Adrenal gland (tissue), 12 donors: ENCODE measurements around the gene LRRC56. TPM values are rescaled to one million over a fixed set of nuclear protein-coding genes. Genes with fewer than 3 reads are reported as not detected.

Experiments used
- DNase-seq, 7 donors: peaks; one replicate each; pipeline ENCODE4 v3.0.0-alpha.2; 2019 to 2020
- H3K27ac ChIP-seq, 5 donors: fragments of 200-600 bp; sonication (generic) in 4 of 5; 1 replicate in 3 of 5; 2 replicates in 2 of 5; pipeline versions ENCODE4 v1.5.1 to v1.8.0; 2016 to 2020; ENCODE audit warnings: mild to moderate bottlenecking in 1 of 5
- H3K27me3 ChIP-seq: fragments of 200-600 bp; 2 replicates; pipeline ENCODE4 v1.8.0; 2021
- H3K36me3 ChIP-seq, 2 donors: fragments of 200-600 bp; replicated peaks in 1 of 2; 1 replicate in 1 of 2; 2 replicates in 1 of 2; pipeline versions ENCODE4 v1.5.1 to v1.8.0; 2018 to 2022
- H3K4me1 ChIP-seq, 2 donors: fragments of 200-600 bp; replicated peaks in 1 of 2; 1 replicate in 1 of 2; 2 replicates in 1 of 2; pipeline versions ENCODE4 v1.5.1 to v1.8.0; 2018 to 2021
- H3K4me3 ChIP-seq, 4 donors: fragments of 200-600 bp; sonication (generic) in 3 of 4; one replicate each; pipeline ENCODE4 v1.5.1; 2016 to 2018
- H3K9me3 ChIP-seq, 3 donors: fragments of 200-600 bp; sonication (generic) in 1 of 3; replicated peaks in 1 of 3; 1 replicate in 2 of 3; 2 replicates in 1 of 3; pipeline versions ENCODE4 v1.5.1 to v1.8.0; 2016 to 2021
- CTCF ChIP-seq, 6 experiments: fragments of 450-650 bp in 4 of 6; fragments of 200-600 bp in 2 of 6; sonication (generic) in 1 of 6; IDR thresholded peaks; 1 replicate in 5 of 6; 2 replicates in 1 of 6; pipeline versions ENCODE4 v1.5.1 to v1.8.0; 2016 to 2021; ENCODE audit warnings: antibody characterized with exemption in 6 of 6, mild to moderate bottlenecking in 2 of 6, moderate library complexity in 1 of 6
- POLR2A ChIP-seq, 2 donors: fragments of 450-650 bp; IDR thresholded peaks; one replicate each; pipeline ENCODE4 v1.6.1; 2017; ENCODE audit warnings: antibody characterized with exemption in 2 of 2, mild to moderate bottlenecking in 2 of 2, moderate library complexity in 1 of 2
- WGBS, 4 donors: extraction: QIAGEN DNeasy Blood & Tissue Kit in 2 of 4; methylation state at CpG; one replicate each; pipeline versions ENCODE4 v1.1.5 to v1.1.7; 2013 to 2017; 5-methylcytosine and 5-hydroxymethylcytosine counted together
- intact Hi-C, 2 donors: fragments of 100-400 bp; cut with DNase I; formaldehyde crosslinking; loops; one replicate each; pipeline versions ENCODE4 v1.14.1 to v1.15.0; 2022 to 2023
- polyA plus RNA-seq, 3 donors: library from polyadenylated mRNA; stranded (reverse); fragments of 200-250 nt in 2 of 3; fragments of 350-450 nt in 1 of 3; fragmentation: Illumina TruSeq in 1 of 3; extraction: RNeasy Lipid Tissue Mini Kit (QIAGEN cat#74804) in 1 of 3; gene quantifications; one replicate each; pipeline ENCODE4 v1.2.3, GENCODE V29; 2013 to 2014
- total RNA-seq, 9 donors: library from RNA; depleted of rRNA in 4 of 9; stranded (reverse); fragments of >200 nt in 4 of 9; fragments of 120-200 nt in 1 of 9; fragmentation: NEBNext Ultra II Directional in 1 of 9; extraction: Animal tissue kit (Norgen Biotek cat#: 25700) in 1 of 9; gene quantifications; one replicate each; pipeline versions ENCODE4 v1.1.0 to v1.2.4, GENCODE V29; 2013 to 2023
- donor health status: healthy with polysubstance abuse.
- donor health status: Bipolar disorder and iron deficiency.
- donor health status: DM: yes; HTN: yes; CAD: no.
- donor health status: DM: no; HTN: no; CAD: no.
- donor health status: DM: no; HTN: no; CAD: no.
- donor health status: DM: yes; HTN: yes; CAD: no.

Gene LRRC56
- total and polyA plus RNA-seq, 12 donors = 0.32 to 4.3 (median 0.96) TPM; not detected in 2

DNA sequence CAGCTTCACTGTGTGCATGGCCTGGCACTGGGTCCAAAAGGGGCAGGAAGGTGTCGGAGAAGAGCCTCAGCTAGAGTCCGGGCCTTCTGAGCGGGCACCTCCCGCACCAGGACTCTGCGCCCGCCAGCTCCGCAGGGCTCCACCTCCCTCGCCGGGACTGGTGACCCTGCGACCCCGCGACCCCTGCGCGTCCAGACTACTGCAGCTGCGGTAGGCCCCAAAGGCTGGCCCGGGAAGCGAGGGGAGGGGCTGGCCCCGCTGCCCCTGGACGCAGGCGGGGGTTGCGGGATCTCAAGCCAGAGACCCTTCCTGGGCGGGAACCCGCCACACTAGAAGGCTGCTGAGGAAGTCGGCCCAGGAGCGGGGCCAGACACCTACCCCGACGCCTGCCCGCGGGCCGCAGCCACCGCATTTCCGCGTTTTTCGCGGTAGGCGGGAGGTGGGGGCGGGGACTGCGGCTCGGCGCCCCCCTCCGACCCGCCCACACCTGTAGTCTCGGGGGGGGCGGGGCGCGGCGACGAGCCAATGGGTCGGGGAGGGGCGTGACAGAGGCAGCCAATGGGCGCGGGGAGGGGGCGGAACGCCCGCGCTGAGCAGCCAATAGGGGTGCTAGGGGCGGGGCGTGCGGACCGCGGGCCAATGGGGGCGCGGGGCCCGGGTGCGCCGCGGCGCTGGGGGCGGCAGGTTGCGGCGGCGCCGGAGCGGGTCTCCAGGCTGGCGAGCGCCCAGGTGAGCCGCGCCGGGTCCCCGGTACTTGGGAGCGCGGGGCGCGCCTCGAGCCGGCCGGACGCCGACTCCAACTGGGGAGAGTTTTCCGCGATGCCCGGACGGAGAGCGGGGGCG is 23.2 kb downstream of the LRRC56 start, which contains the start of the genes LMNTD2 and RASSF7:
Gene LMNTD2 (minus strand): TSS at position 434 of the 843 bp plus-strand sequence. CDS start 22 bp downstream, at position 412.
Gene RASSF7 (plus strand): TSS at position 666 of the 843 bp plus-strand sequence. CDS start 799 bp downstream, outside the sequence.
- peaks cover 11 to 19% of the 10 kb centered on the region in 2 donors for H3K4me1 ChIP-seq
- peak; percentile 91 to 96 (median 94) for DNase-seq
- H3K27ac ChIP-seq = peak within 1 kb of the TSS in 1 of 5 donors; percentile 60
- H3K4me3 ChIP-seq = peak within 1 kb of the TSS; percentile 0 to 94 (median 44)
- no peaks in the 10 kb centered on the region for H3K36me3 ChIP-seq
- TF ChIP-seq POLR2A (IDR thresholded peaks at IDR 0.05) (peak; percentile 21 to 37), CTCF (IDR thresholded peaks at IDR 0.05) (no peak)
- WGBS, 4 donors = 0 to 3% (median 2%) methylated on average over 8 to 93 of the region's 95 CpGs; no CpG with 5 or more reads in 1 of the 4 donors
- no peaks in the 10 kb centered on the region for H3K9me3 ChIP-seq
- intact Hi-C loops = no loop called here
- peaks cover 8% of the 10 kb centered on the region for H3K27me3 ChIP-seq

DNA sequence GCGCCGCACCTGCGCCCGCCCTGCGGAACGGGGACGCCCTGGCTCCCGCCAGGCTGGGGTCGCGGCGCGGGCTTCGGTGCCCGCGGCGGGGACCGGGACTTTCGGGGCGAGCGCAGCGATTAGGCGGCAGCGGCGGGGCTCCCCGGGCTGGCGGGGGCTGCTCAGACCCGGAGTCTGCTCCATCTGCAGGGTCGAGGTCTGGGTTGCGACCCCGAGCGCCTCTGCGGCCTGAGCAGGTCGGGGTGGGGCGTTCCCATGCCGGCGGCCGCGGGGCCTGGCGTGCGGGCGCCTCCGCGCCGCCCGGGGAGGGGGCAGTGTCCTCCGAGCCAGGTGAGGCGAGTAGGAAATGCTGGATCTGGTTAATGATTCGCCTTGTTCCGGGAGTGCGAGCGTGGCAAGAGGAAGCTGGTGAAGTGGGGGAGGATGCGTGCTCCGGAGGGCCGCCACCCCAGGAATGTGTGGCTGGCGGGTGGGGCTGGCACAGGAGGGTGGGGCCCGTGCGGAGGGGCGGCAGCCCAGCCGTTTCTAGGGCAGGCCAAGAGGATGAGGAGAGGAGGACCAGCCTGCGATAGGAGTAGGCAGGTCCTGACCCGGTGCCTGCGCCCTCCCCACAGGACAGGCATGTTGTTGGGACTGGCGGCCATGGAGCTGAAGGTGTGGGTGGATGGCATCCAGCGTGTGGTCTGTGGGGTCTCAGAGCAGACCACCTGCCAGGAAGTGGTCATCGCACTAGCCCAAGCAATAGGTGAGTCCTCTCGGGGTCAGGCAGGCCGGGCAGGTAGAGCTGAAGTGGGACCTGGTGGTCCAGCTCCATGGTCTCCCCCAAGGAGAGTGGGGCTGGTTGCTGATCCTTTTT is 24.0 kb downstream of the LRRC56 start:
- H3K4me1 ChIP-seq = peaks cover 11 to 16% of the 10 kb centered on the region in 2 donors
- peak overlapping the region in 3 of 4 donors; percentile 0 to 94 (median 43) for H3K4me3 ChIP-seq
- TF ChIP-seq POLR2A (IDR thresholded peaks at IDR 0.05) (no peak), CTCF (IDR thresholded peaks at IDR 0.05) (no peak)
- H3K9me3 ChIP-seq = no peaks in the 10 kb centered on the region
- no peaks in the 10 kb centered on the region for H3K36me3 ChIP-seq
- DNase-seq = no peak
- H3K27ac ChIP-seq = peak overlapping the region in 1 of 5 donors; percentile 33
- H3K27me3 ChIP-seq = peaks cover under 1% of the 10 kb centered on the region
- intact Hi-C loops = no loop called here
- WGBS, 4 donors = 10 to 40% (median 16%) methylated on average over 15 to 67 of the region's 67 CpGs

GRCh38 chr11:562046-562645 is 24.8 kb downstream of the LRRC56 start:
- Histone ChIP-seq H3K9me3 (no peaks in the 10 kb centered on the region), H3K27me3 (no peaks in the 10 kb centered on the region), H3K4me3 (no peak overlapping the region), H3K4me1 (peaks cover 11 to 16% of the 10 kb centered on the region in 2 donors), H3K27ac (no peak overlapping the region), H3K36me3 (no peaks in the 10 kb centered on the region)
- no peak for DNase-seq
- intact Hi-C loops = no loop called here
- TF ChIP-seq CTCF (IDR thresholded peaks at IDR 0.05) = no peak
- no peak for TF ChIP-seq POLR2A (IDR thresholded peaks at IDR 0.05)
- WGBS, 4 donors = 95 to 100% (median 98%) methylated on average over 4 to 29 of the region's 29 CpGs
